ENCODE results near the gene CNOT3.
A peak's percentile ranks its signal among the peaks of the same experiment; 100 is the strongest.
"Not testable (repeated sequence)": the region's sequence is repeated elsewhere in the genome, so short reads cannot be mapped to it uniquely, and the experiment has no call there.

Gene CNOT3

GRCh38 chr19:54172471-54173358 is 35.2 kb downstream of the CNOT3 start, which contains the start of gene TMC4:
Gene TMC4 (minus strand): TSS chr19:54173160. CDS start chr19:54173117, 43 bp downstream.
- DNase-seq, result no peak

GRCh38 chr19:54173359-54173699 is 35.8 kb downstream of the CNOT3 start:
- DNase-seq, result no peak

- no peak for DNase-seq
These were observed 36.6 kb downstream of the CNOT3 start for GRCh38 chr19:54173951-54174834.

- no peak for DNase-seq
These were observed 41.2 kb downstream of the CNOT3 start for GRCh38 chr19:54178581-54179261.

GRCh38 chr19:54179262-54179852 is 41.8 kb downstream of the CNOT3 start:
- DNase-seq, result no peak

- no peak for DNase-seq
These were observed 42.4 kb downstream of the CNOT3 start for GRCh38 chr19:54179921-54180461.

GRCh38 chr19:54180691-54181091 is 43.1 kb downstream of the CNOT3 start:
- no peak for DNase-seq

- not testable (repeated sequence) for DNase-seq
These were observed 44.3 kb downstream of the CNOT3 start for GRCh38 chr19:54181894-54182293.

GRCh38 chr19:54183431-54183830 is 45.9 kb downstream of the CNOT3 start:
- DNase-seq, result no peak

GRCh38 chr19:54186351-54186750 is 48.8 kb downstream of the CNOT3 start:
- no peak for DNase-seq

GRCh38 chr19:54186934-54187381 is 49.4 kb downstream of the CNOT3 start:
- DNase-seq, result no peak

GRCh38 chr19:54188215-54188871 is 50.8 kb downstream of the CNOT3 start:
- no peak for DNase-seq

GRCh38 chr19:54189145-54189734 is 51.7 kb downstream of the CNOT3 start, which contains the start of gene MBOAT7:
Gene MBOAT7 (minus strand): TSS chr19:54189580. CDS start chr19:54188508, 1,072 bp downstream.
- no peak for DNase-seq

GRCh38 chr19:54189735-54190502 is 52.4 kb downstream of the CNOT3 start:
- DNase-seq, result peak; percentile 100

GRCh38 chr19:54190503-54191010 is 53.0 kb downstream of the CNOT3 start:
- DNase-seq, result peak; percentile 99

GRCh38 chr19:54191011-54191810 is 53.6 kb downstream of the CNOT3 start, which contains the start of gene TSEN34:
Gene TSEN34 (plus strand): TSS chr19:54191308. CDS start chr19:54191365, 57 bp downstream.
- DNase-seq, result peak; percentile 61

- DNase-seq, result no peak
These were observed 54.4 kb downstream of the CNOT3 start for GRCh38 chr19:54191811-54192453.

GRCh38 chr19:54193011-54193410 is 55.4 kb downstream of the CNOT3 start:
- DNase-seq, result no peak

GRCh38 chr19:54194463-54194862 is 56.9 kb downstream of the CNOT3 start:
- DNase-seq, result not testable (repeated sequence)

Measured in amniotic stem cell (primary cell).